NCI-H2196 treated with DMSO at 0.1 percent for 48 hours (cell line): Measurements from ENCODE around the gene FGF12.
"Not testable (repeated sequence)": the region's sequence is repeated elsewhere in the genome, so short reads cannot be mapped to it uniquely, and the experiment has no call there.

Experiments
- DNase-seq: peaks from one replicate; lab custom pipeline; 2025; ENCODE audit not compliant: unreplicated experiment; lab: John Stamatoyannopoulos, UW

FGF12 gene

DNA sequence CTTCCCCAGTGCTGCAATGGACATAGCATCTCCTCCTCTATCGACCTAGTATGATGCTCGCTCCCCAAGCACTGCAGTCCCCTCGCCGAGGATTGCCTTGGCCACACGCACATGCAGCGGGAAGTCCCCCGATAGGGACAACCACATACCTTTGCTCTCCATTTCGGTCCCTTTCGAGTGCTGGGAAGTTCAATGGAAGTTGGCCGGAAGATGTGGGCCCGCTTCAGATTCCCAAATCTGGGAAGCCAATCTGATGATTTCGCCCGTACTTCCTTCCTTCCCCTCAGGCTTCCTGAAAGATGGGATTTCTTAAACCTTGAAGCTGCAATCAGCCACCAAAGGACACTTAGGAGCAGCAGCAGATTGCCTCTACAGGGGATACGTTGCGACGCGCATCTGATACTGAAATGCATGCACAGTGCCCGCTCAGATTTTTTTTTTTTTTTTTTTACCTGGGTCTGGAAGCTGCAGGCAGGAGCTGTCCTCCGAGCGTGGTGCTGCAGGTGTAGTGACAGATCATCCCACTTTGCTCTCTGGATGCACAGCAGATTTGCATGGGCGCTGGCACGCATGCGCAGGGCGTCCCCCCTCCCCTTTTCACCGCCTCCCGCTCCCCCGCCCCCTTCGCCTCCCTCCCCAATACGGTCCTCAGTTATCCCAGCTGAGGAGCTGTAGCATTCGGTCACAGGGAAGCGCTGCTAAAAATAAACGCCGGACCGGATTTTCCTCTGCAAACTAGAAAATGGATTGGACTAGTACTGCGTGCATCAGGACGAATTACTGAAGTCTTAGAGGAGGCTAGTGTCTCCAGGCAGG lies at the start of gene FGF12:
Gene FGF12 (minus strand): TSS at position 510 of the 816 bp plus-strand sequence.
- peak; percentile 74 for DNase-seq

DNA sequence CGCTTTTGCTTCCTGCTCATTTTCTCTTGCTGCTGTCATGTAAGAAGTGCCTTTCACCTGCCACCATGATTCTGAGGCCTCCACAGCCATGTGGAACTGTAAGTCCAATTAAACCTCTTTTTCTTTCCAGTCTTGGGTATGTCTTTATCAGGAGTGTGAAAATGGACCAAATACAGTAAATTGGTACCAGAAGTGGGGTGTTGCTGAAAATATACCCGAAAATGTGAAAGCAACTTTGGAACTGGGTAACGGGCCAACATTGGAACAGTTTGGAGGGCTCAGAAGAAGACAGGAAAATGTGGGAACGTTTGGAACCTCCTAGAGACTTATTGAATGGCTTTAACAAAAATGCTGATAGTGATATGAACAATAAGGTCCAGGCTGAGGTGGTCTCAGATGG lies 47.0 kb upstream of the FGF12 start:
- not testable (repeated sequence) for DNase-seq

DNA sequence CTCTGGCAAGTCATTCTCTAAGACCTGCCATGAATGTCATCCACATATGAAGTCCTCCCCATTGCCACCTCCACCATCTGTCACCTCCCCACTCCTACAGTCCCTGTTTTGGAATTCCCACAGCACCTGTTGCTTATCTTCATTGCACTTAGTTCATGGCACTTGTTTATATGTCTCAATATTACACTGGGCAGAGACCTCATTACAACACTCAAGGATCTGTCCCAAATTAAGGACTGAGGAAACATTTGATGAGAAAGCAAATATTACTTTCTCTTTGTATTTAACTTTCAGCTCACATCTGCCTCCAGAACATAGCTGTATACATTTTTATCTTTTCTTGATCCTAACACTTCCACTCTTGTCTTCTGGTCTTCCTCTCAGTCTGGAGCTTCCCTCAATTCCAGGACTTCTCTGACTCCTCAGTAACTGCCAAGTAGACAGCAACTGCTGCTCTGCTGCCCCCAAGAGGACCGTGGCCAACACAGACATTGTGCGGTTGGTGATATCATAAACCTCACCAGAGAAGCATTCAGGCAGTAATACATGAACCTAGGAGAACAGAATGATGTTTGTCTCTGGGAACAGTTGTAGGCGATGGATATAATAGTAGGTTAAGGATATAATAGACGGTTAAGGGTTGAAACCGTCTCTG lies 45.0 kb upstream of the FGF12 start:
- DNase-seq, result peak; percentile 48

DNA sequence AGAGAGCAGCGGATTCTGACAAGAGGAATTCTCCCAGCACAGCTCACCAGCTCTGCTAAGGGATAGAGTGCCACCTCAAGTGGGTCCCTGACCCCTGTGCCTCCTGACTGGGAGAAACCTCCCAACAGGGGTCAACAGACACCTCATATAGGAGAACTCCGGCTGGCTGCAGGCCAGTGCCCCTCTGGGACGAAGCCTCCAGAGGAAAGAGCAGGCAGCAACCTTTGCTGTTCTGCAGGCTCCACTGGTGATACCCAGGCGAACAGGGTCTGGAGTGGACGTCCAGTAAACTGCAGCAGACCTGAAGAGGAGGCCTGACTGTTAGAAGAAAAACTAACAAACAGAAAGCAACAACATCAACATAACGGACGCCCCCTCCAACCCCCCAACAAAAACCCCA lies 31.3 kb upstream of the FGF12 start:
- no peak for DNase-seq

DNA sequence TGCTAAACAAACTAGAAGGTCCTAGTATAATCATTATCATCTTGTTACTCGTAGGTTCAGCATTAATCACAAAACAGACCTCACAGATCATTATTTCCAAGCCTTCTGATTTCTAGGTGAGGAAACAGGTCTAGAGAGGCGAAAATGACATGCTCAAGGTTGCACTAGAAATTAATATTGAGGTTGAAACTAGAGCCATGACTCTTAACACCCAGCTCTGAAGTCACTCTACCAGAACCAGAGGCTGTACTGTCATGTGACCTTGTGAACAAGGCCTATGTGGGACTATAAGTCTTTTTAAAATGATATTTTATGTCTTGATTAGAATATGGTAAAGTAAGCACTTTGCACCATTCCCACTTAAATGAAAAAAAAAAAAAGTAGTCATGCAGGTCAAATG lies 23.8 kb upstream of the FGF12 start:
- no peak for DNase-seq

GRCh38 chr3:192750201-192750600 lies 22.9 kb upstream of the FGF12 start:
- DNase-seq, result no peak

DNA sequence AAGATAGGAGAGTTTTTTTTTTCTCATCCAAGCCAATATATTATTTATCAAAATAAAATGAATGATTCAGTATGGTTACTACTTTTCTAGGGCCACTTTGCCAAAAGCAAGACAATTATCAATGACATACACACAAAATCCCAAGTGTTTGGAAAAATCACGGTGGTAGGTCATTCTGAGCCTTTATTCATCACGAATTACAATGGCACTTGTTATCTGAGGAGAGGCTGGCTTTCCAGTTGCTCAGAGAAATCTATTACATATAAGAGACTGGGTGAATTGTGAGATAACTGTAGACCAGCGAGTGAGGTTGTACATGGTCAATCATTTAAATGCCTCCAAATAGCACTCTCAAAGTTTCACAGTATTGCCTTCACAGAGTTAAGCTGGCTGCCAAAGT lies 20.4 kb upstream of the FGF12 start:
- DNase-seq, result no peak

DNA sequence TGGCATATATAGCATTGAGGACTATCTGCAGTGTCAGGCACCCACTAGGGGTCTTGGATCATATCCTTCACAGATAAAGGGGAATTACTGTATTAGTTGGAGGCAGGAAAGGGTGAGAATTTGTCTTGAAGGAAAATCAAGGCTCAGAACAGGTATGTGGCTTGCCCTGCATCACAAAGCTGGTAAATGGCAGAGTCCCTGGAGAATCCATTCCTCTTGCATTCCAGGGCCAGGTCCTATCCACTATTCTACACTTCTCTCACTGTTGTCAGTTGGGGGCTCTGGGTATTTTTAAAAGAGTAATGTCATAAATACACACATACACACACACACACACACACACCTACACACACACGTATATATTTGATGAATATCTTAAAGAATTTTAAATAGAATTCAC lies 19.8 kb upstream of the FGF12 start:
- no peak for DNase-seq

- no peak for DNase-seq
Measured at GRCh38 chr3:192745150-192745549, 17.8 kb upstream of the FGF12 start.

DNA sequence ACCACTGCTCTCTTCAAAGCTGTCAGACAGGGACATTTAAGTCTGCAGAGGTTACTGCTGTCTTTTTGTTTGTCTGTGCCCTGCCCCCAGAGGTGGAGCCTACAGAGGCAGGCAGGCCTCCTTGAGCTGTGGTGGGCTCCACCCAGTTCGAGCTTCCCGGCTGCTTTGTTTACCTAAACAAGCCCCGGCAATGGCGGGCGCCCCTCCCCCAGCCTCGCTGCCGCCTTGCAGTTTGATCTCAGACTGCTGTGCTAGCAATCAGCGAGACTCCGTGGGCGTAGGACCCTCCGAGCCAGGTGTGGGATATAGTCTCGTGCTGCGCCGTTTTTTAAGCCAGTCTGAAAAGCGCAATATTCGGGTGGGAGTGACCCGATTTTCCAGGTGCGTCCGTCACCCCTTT lies 17.3 kb upstream of the FGF12 start:
- not testable (repeated sequence) for DNase-seq

GRCh38 chr3:192737506-192737905 lies 10.2 kb upstream of the FGF12 start:
- no peak for DNase-seq

DNA sequence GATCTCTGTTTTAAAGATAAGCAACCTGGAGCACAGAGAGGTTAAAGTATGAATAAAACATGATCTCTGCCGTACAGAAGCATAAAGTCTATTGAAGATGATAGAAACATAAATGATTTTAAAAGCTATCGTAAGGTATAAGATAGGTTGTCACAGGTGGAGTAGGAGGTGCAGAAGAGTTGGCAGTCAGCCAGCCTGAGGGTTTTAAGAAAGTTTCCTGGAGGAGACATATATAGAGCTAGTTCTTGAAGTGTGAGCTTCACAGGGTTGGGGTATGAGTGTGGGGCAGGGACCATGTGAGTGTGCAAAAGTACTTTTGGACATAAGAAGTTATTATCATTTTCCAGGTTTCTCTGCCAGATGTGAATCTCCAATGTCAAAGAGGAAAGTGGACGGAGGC lies 3.9 kb upstream of the FGF12 start:
- DNase-seq, result no peak

GRCh38 chr3:192726385-192726784 lies 956 bp downstream of the FGF12 start:
- no peak for DNase-seq

GRCh38 chr3:192719964-192720363 lies 7.4 kb downstream of the FGF12 start:
- DNase-seq, result no peak

- no peak for DNase-seq
Measured at GRCh38 chr3:192718156-192718555, 9.2 kb downstream of the FGF12 start.

GRCh38 chr3:192715126-192715525 lies 12.2 kb downstream of the FGF12 start:
- DNase-seq, result no peak

DNA sequence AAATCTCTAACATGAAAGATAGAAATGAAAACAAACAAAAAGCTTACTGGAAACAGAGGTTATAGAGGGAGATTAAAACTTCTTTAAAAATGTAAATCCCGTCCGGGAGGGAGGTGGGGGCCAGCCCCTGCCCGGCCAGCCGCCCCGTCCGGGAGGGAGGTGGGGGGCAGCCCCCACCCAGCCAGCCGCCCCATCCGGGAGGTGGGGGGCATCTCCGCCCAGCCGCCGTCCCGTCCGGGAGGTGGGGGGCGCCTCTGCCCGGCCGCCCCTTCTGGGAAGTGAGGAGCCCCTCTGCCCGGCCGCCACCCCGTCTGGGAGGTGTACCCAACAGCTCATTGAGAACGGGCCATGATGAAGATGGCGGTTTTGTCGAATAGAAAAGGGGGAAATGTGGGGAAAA lies 16.2 kb downstream of the FGF12 start:
- not testable (repeated sequence) for DNase-seq

DNA sequence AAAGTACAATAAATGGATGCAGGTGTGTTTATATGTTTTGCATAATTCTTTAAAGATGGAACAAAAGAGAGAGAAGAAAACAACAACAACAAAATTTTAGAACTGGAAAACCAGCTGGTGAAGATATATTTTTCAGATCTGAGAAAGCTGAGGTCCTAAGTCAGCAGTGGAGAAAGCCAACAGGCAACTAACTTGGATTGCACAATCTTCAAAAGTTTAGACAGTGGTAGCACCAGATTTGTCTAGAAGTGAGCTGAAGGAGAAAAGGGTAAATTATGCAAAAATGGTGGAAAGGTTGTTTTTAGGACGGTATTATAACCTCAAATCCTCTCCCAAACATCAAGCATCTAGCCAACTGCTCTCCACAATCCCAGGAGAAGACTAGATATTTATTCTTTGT lies 17.0 kb downstream of the FGF12 start:
- no peak for DNase-seq

DNA sequence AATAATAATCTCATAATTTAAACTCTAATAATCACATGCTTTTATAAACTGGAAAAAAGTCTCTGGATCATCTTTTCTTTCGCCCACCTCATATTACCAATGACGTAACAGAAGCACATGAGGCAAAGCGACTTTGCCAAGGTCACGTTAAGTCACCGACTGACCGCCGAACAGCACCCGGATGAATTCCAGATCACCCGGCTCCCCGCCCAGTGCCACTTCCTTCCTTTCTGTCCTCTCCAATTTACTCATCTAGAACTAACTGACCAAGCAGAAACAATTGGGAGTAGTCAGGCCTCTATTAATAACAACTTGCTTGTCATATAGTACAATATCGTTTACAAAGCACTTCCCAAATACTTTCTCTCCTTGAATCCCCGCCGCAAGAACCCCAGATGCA lies 21.1 kb downstream of the FGF12 start:
- DNase-seq, result no peak

DNA sequence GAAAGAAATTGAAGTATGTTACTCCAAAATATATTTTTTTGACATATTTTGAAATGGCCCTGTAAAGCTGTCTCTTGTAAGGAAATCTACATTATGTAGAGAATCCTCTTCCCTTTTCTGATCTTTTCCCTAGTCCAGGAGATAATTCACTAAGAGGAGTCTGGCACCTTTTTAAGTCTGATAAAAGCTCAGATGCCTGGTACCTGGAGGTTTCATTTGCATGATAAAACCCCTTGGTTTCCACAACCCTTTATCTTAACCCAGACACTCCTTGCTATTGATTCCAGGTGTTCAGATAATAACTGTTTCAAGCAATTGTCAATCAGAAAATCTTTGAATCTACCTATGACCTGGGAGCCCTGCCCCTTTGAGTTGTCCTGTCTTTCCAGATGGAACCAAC lies 26.5 kb downstream of the FGF12 start:
- no peak for DNase-seq

DNA sequence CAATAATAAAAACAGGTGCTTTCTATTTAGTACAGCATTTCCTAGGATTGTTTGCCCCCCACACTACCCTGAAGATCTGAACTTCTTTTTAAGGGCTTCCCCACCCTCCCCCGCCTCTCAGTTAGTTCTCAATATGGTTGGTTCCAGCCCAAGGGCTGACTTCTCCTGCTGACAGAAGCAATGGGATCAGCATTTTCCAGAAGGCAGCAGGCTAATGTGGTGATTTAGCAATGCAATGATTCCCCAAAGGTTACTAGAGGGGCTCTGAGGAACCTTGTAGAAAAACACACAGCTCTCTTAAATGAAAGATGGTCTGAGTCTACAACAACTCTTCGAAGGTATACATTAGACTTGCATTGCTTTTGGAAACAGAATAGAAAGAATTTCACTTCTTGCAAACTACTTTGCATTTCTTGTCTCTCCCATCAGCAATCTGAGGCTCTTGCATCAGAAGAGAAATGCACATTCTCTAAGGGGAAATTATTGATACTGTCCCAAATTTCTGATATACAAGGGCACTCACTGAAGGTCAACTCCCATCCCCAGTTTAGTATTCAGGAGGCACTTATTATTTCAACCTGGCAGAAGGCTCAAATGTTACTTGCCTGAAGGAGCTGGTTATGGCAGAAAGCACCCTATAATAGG lies 30.3 kb downstream of the FGF12 start:
- DNase-seq, result no peak

GRCh38 chr3:192687488-192688152 lies 39.7 kb downstream of the FGF12 start:
- DNase-seq, result no peak
